ENCODE data around the gene KTN1.

The KTN1 gene

GRCh38 chr14:55722054-55722453 is 142.0 kb downstream of the KTN1 start:
- no peak for DNase-seq

DNA sequence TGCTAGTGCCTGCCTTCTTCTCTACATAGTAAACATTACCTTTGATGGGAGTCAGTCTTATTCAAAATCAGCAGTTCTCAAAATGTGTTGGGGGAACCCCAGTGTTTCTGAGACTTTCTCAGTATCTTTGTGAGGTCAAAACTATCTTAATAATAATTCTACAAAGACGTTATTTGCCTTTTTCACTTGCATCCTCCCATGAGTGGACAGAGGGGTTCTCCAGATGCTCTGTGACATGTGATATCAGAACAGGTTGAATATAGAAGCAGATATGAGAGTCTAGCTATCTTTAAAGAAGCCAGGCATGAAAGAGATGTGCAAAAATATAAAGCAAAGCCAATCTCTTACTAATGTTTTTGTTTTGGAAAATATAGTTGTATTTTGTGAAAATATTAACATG is 144.7 kb downstream of the KTN1 start:
- DNase-seq, result no peak

DNA sequence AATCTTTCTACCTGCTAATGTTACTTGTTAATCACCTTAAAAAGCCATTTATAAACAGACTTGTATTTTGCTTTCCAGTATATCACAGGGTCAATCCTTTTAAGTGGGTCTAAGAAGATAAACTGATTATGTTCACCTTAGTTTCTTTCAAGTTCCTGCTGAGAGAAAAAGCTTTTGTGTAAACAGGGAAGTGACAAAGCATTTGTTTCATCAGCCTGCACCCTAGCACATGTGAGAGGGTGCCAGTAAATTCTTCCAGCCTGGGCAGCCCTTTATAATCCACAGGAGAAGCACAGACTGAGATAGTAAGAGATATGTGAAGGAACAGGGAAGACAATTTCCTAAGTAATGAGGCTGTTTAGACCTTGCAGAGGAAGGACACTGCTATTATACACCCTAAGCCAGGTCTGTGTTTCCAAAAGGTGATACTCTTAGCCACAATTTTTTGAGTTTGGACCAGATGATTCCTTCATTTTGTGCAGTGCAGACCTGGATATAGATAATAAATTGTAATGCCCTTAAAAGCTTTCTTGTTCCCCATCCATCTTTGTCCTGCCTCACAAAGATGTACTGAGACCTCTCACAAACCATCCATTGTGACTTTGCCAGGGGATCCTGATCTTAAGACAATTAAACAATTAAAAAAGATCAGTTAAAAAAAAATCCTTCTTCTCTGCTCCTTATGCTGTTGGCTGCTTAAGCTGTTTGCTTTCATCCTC is 150.7 kb downstream of the KTN1 start:
- no peak for DNase-seq

GRCh38 chr14:55731311-55731872 is 151.4 kb downstream of the KTN1 start:
- no peak for DNase-seq

- peak; percentile 16 for DNase-seq
Observed at GRCh38 chr14:55731881-55732498, 152.0 kb downstream of the KTN1 start.

DNA sequence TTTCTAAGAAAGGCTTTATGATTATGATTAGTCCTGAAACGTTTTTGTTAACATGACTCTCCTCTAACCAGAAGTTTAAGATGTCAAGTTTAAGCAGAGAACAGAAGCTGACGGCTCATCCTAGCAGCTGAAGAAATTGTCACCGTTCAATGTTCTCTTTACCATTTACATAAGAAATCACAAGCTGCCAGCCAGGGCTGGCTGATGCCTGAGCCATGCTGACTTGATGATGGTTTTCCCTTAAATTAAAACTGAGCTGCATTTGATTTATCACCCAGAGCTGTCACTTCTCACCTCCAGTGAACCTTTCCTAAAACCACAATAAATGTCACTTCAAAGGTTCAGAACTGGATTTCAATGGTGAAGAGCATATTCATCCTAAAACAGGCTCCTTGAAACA is 153.6 kb downstream of the KTN1 start:
- DNase-seq, result no peak

All from NCI-H1105 treated with DMSO at 0.1 percent for 48 hours (cell line).